CD4-positive, alpha-beta T cell treated with Interleukin-17A for 4 hours (primary cell): ENCODE results near the gene SCN3A.

Experiments used
- DNase-seq: peaks from one replicate; pipeline ENCODE4 v3.0.0-alpha.2; 2020; ENCODE audit warnings: mixed read lengths

SCN3A gene

GRCh38 chr2:165191096-165191728, 12.6 kb downstream of the SCN3A start:
- DNase-seq = no peak

GRCh38 chr2:165185633-165186032, 18.2 kb downstream of the SCN3A start:
- no peak for DNase-seq

- DNase-seq = no peak
Observed at GRCh38 chr2:165182029-165182428, 21.8 kb downstream of the SCN3A start.

GRCh38 chr2:165176780-165177179, 27.1 kb downstream of the SCN3A start:
- no peak for DNase-seq

GRCh38 chr2:165173215-165173614, 30.6 kb downstream of the SCN3A start:
- no peak for DNase-seq

GRCh38 chr2:165164201-165164600, 39.6 kb downstream of the SCN3A start:
- DNase-seq = no peak

GRCh38 chr2:165163761-165164160, 40.1 kb downstream of the SCN3A start:
- DNase-seq = no peak

GRCh38 chr2:165162466-165162865, 41.4 kb downstream of the SCN3A start:
- DNase-seq = no peak

- DNase-seq = no peak
Observed at GRCh38 chr2:165161510-165161909, 42.3 kb downstream of the SCN3A start.

GRCh38 chr2:165157160-165157559, 46.7 kb downstream of the SCN3A start:
- no peak for DNase-seq

GRCh38 chr2:165155152-165155551, 48.7 kb downstream of the SCN3A start:
- no peak for DNase-seq

- no peak for DNase-seq
Observed at GRCh38 chr2:165149439-165149838, 54.4 kb downstream of the SCN3A start.

GRCh38 chr2:165147186-165148045, 56.4 kb downstream of the SCN3A start:
- no peak for DNase-seq

GRCh38 chr2:165144315-165144714, 59.5 kb downstream of the SCN3A start:
- no peak for DNase-seq

GRCh38 chr2:165141601-165142354, 62.1 kb downstream of the SCN3A start:
- DNase-seq = no peak

GRCh38 chr2:165126244-165126643, 77.6 kb downstream of the SCN3A start:
- DNase-seq = no peak

- DNase-seq = no peak
Observed at GRCh38 chr2:165122521-165122920, 81.3 kb downstream of the SCN3A start.

- DNase-seq = no peak
Observed at GRCh38 chr2:165120740-165121467, 82.9 kb downstream of the SCN3A start.

- DNase-seq = no peak
Observed at GRCh38 chr2:165115258-165115657, 88.6 kb downstream of the SCN3A start.

- DNase-seq = no peak
Observed at GRCh38 chr2:165114346-165114939, 89.4 kb downstream of the SCN3A start.

- DNase-seq = no peak
Observed at GRCh38 chr2:165113414-165113813, 90.4 kb downstream of the SCN3A start.

- no peak for DNase-seq
Observed at GRCh38 chr2:165112789-165113188, 91.1 kb downstream of the SCN3A start.
